Ishikawa (cell line): ENCODE results near the gene CD3G.

Source experiments
- EP300 ChIP-seq: IDR thresholded peaks from 2 replicates; pipeline ENCODE4 v1.6.1; 2012; ENCODE audit warnings: borderline replicate concordance
- FOXM1 ChIP-seq: IDR thresholded peaks from 2 replicates; pipeline ENCODE4 v1.6.1; 2012; ENCODE audit warnings: low read depth, borderline replicate concordance
- REST ChIP-seq: IDR thresholded peaks from 2 replicates; pipeline ENCODE4 v1.6.1; 2012; ENCODE audit warnings: low read depth, mild to moderate bottlenecking

GRCh38 chr11:118349475-118349874 lies 5.3 kb downstream of the CD3G start:
- TF ChIP-seq REST (no peak), EP300 (no peak), FOXM1 (no peak)
